Caco-2 (cell line): Measurements from ENCODE around the gene ATP6V0C. TPM values are rescaled to one million over a fixed set of nuclear protein-coding genes. Genes with fewer than 3 reads are reported as not detected.

ENCODE experiments used
- BruUV-seq: library from RNA; stranded (reverse); fragments of 400-500 nt; replicated peaks from 2 replicates; lab custom pipeline; 2021; lab: Mats Ljungman, UMichigan
- CTCF ChIA-PET: fragments of 300-600 bp; sonication (Branson Sonifier 250); formaldehyde crosslinking; loops from one replicate; lab custom pipeline; 2022; ENCODE audit warnings: antibody characterized with exemption; lab: Charles Lee
- POLR2A ChIA-PET: fragments of 300-600 bp; sonication (Branson Sonifier 250); formaldehyde crosslinking; loops from one replicate; lab custom pipeline; 2022; ENCODE audit warnings: antibody characterized with exemption; lab: Charles Lee
- DNase-seq, 2 experiments: peaks; one replicate each; pipeline versions ENCODE4 v3.0.0 to v3.0.0-alpha.2; 2020 to 2022
- H3K27me3 ChIP-seq: replicated peaks from 2 replicates; pipeline ENCODE4 v1.6.0; 2011; ENCODE audit warnings: low read length; ENCODE audit not compliant: control insufficient read depth, insufficient read depth
- H3K36me3 ChIP-seq: 2 replicates; pipeline ENCODE4 v1.5.1; 2011; ENCODE audit warnings: low read length; ENCODE audit not compliant: control insufficient read depth, insufficient read depth
- H3K4me1 ChIP-seq: fragments of 250-450 bp; sonication (Bioruptor Pico); 2 replicates; pipeline ENCODE4 v1.5.1; 2020; ENCODE audit warnings: mild to moderate bottlenecking
- H3K4me3 ChIP-seq: 2 replicates; pipeline ENCODE4 v1.5.1; 2011; ENCODE audit warnings: low read depth, mild to moderate bottlenecking, control low read depth, low read length
- H3K9me3 ChIP-seq: fragments of 250-450 bp; sonication (Bioruptor Pico); 2 replicates; pipeline ENCODE4 v1.5.1; 2020; ENCODE audit warnings: mild to moderate bottlenecking, moderate library complexity
- H3K27ac Mint-ChIP-seq: one replicate; pipeline ENCODE4 v1.8.0; 2022; ENCODE audit warnings: mixed read lengths; ENCODE audit not compliant: unreplicated experiment
- H3K27me3 Mint-ChIP-seq: one replicate; pipeline ENCODE4 v1.8.0; 2022; ENCODE audit warnings: mixed read lengths; ENCODE audit not compliant: insufficient read depth, unreplicated experiment
- H3K36me3 Mint-ChIP-seq: one replicate; pipeline ENCODE4 v1.8.0; 2022; ENCODE audit warnings: mild to moderate bottlenecking, mixed read lengths; ENCODE audit not compliant: insufficient read depth, unreplicated experiment
- H3K4me1 Mint-ChIP-seq: one replicate; pipeline ENCODE4 v1.8.0; 2022; ENCODE audit warnings: low read depth, mixed read lengths; ENCODE audit not compliant: unreplicated experiment
- H3K4me3 Mint-ChIP-seq: one replicate; pipeline ENCODE4 v1.8.0; 2022; ENCODE audit warnings: mild to moderate bottlenecking, moderate library complexity, mixed read lengths; ENCODE audit not compliant: unreplicated experiment
- H3K9me3 Mint-ChIP-seq: one replicate; pipeline ENCODE4 v1.8.0; 2022; ENCODE audit warnings: mixed read lengths; ENCODE audit not compliant: unreplicated experiment
- intact Hi-C: fragments of 100-400 bp; cut with micrococcal nuclease; formaldehyde crosslinking; loops from one replicate; pipeline ENCODE4 v1.10.0; 2022; ENCODE audit not compliant: unreplicated experiment
- total RNA-seq: library from RNA; stranded (reverse); gene quantifications from 2 replicates; pipeline ENCODE4 v1.2.3, GENCODE V29; 2022
- TF ChIP-seq, protein P1 (sequence below), 2 experiments: fragments of 200-600 bp in 1 of 2; IDR thresholded peaks; 1 replicate in 1 of 2; 2 replicates in 1 of 2; pipeline versions ENCODE4 v1.5.1 to v1.8.0; 2011 to 2022; ENCODE audit warnings: antibody characterized with exemption in 1 of 2, control low read depth in 1 of 2, inconsistent platforms in 1 of 2, low read depth in 1 of 2, low read length in 1 of 2, mild to moderate bottlenecking in 1 of 2, moderate library complexity in 1 of 2; ENCODE audit not compliant: insufficient read depth in 1 of 2, severe bottlenecking in 1 of 2, unreplicated experiment in 1 of 2

The ATP6V0C gene
- total RNA-seq, 1 experiment from 2014 or later: 200 TPM

DNA sequence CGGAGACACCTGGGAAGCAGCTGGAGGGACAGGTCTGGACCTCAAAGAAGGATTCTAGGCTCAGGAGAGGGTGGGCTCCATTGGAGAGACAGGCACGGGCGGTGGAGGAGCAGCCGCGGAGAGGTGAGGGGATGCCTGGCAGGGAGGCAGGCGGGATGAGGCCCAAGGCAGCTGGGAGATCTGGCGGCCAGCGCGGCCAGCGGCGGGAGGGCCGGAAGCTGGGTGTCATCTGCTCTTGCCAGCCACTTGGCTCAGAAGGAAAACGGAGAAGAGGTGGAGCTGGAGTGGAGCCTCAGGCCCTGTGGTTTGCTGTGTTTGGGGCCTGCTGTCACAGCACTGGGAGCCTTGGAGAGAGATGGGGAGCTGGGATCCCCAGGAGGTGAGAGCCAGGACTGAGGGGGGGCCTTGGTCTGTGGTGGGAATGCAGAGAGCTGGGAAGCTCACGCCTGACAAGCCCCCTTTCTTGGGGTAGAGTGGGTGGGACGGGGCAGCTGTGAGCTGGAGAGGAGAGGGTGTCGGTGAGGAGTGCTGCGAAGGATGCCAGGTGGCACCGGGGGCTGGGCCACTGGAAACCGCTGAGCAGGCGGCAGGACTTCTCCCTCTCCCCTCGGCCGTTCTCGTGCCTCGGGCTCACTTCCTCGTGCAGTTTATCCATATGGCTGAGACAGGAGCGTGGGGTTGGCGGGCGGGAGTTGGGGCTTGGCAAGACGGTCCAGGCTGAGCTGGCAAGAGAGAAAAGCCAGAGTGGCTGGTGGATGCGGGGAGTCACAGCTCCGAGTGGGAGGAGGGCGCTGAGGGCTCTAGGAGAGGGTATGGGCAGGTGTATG is 30.8 kb upstream of the ATP6V0C start:
- BruUV-seq: no TSS peak
- H3K27me3 ChIP-seq: no peaks in the 10 kb centered on the region
- no peak overlapping the region for H3K4me3 ChIP-seq
- H3K4me3 Mint-ChIP-seq: no peak overlapping the region
- H3K27ac Mint-ChIP-seq: no peak overlapping the region
- no peak for DNase-seq
- H3K9me3 Mint-ChIP-seq: no peaks in the 10 kb centered on the region
- no peaks in the 10 kb centered on the region for H3K27me3 Mint-ChIP-seq
- CTCF ChIA-PET: no interaction called here
- H3K4me1 Mint-ChIP-seq: peaks cover 17% of the 10 kb centered on the region
- POLR2A ChIA-PET: no interaction called here
- intact Hi-C loops: no loop called here
- TF ChIP-seq, protein P1, sequence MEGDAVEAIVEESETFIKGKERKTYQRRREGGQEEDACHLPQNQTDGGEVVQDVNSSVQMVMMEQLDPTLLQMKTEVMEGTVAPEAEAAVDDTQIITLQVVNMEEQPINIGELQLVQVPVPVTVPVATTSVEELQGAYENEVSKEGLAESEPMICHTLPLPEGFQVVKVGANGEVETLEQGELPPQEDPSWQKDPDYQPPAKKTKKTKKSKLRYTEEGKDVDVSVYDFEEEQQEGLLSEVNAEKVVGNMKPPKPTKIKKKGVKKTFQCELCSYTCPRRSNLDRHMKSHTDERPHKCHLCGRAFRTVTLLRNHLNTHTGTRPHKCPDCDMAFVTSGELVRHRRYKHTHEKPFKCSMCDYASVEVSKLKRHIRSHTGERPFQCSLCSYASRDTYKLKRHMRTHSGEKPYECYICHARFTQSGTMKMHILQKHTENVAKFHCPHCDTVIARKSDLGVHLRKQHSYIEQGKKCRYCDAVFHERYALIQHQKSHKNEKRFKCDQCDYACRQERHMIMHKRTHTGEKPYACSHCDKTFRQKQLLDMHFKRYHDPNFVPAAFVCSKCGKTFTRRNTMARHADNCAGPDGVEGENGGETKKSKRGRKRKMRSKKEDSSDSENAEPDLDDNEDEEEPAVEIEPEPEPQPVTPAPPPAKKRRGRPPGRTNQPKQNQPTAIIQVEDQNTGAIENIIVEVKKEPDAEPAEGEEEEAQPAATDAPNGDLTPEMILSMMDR (IDR thresholded peaks at IDR 0.05; ENCODE audit: insufficient read depth in 1 of 2, low read depth in 1 of 2, low read length in 1 of 2, severe bottlenecking in 1 of 2, unreplicated experiment in 1 of 2): no peak
- H3K4me1 ChIP-seq: no peaks in the 10 kb centered on the region
- no peaks in the 10 kb centered on the region for H3K36me3 ChIP-seq
- H3K9me3 ChIP-seq: no peaks in the 10 kb centered on the region
- peaks cover 16% of the 10 kb centered on the region for H3K36me3 Mint-ChIP-seq

DNA sequence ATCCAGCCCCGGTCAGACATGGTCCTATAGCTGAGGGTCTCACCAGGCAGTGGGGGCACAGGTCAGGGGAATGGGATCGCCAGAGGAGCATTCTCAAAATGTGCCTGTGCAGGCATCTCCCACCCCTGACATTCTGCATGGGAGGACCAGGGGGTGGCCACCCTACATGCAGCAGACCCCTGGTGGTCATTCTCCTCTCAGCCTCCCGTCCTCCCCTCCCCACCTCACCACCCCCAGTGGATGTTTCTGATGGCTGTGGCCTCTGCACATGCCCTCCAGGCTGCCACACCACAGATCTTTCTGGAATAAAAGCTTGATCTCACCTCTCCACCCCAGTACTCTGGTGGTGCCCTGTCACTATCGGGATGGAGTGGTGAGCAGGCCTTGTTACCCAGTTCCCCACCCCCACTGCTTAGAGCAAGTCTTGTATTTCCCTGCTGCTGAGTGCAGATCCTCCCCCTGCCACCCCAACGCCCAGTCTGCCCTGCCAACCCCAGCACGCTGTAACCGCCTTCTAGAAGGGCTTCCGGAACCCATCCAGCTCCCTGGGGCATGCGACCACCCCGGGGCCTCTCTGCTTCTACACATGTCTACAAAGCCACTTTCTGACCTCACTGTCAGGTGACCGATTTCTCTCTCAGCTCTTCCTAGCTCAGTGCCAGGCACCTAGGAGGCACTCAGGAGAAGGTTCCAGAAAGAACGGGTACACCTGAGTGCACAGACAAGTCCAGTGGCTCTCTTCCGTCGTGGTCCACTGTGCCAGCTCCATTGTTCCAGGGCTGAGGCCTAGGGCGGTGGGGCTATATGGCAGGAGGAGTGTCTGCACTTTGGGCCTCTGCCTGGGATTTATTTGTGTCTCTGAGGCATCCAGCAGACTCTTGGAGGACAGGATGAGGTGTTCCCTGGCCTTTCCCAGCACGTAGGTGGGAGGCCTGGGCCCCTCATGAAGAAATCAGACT is 29.5 kb upstream of the ATP6V0C start:
- H3K27me3 ChIP-seq: no peaks in the 10 kb centered on the region
- ChIA-PET POLR2A (no interaction called here), CTCF (interaction anchor here (1.6 kb wide), 1 partner anchor 11 kb away, joined by 4 read pairs; no protein-coding TSS in a partner anchor)
- TF ChIP-seq, protein P1 (IDR thresholded peaks at IDR 0.05; ENCODE audit: insufficient read depth in 1 of 2, low read depth in 1 of 2, low read length in 1 of 2, severe bottlenecking in 1 of 2, unreplicated experiment in 1 of 2): no peak
- H3K4me1 ChIP-seq: no peaks in the 10 kb centered on the region
- H3K4me3 ChIP-seq: no peak overlapping the region
- H3K27ac Mint-ChIP-seq: no peak overlapping the region
- no peaks in the 10 kb centered on the region for H3K36me3 ChIP-seq
- no peaks in the 10 kb centered on the region for H3K9me3 Mint-ChIP-seq
- no TSS peak for BruUV-seq
- peaks cover 16% of the 10 kb centered on the region for H3K36me3 Mint-ChIP-seq
- intact Hi-C loops: no loop called here
- H3K4me1 Mint-ChIP-seq: peaks cover 17% of the 10 kb centered on the region
- no peaks in the 10 kb centered on the region for H3K27me3 Mint-ChIP-seq
- no peaks in the 10 kb centered on the region for H3K9me3 ChIP-seq
- no peak for DNase-seq
- H3K4me3 Mint-ChIP-seq: no peak overlapping the region

DNA sequence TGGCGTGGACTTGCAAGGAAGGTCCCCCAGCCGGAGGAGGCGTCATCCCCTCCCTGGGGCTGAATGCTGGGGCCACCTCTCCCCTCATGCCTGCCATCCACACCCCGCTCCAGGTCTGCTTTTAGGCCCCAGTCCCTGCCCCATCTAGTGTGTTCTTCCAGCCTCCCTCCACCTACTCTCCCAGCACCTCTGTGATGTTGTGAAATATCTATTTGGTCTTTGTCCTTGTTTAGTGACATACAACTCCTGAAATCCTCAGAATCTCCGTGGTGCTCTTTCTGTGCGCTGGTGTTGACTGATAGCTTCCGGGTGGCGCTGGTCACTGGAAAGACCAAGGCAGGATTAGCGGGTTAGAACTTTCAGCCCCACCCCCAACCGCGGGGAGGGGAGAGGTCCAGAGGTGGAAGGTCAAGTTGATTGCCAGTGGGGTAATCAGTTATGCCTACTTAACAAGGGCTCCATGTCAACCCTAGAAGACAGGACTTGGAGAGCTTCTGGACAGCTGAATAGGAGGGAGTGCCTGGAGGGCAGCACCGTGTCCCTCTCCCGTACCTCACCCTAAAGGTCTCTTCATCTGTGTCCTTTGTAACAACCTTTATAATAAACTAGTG is 28.7 kb upstream of the ATP6V0C start:
- no peaks in the 10 kb centered on the region for H3K27me3 ChIP-seq
- Mint-ChIP-seq H3K27ac (no peak overlapping the region), H3K4me3 (no peak overlapping the region), H3K9me3 (no peaks in the 10 kb centered on the region), H3K36me3 (peaks cover 9% of the 10 kb centered on the region), H3K4me1 (peaks cover 17% of the 10 kb centered on the region), H3K27me3 (no peaks in the 10 kb centered on the region)
- POLR2A ChIA-PET: no interaction called here
- DNase-seq: no peak
- H3K9me3 ChIP-seq: no peaks in the 10 kb centered on the region
- H3K4me3 ChIP-seq: no peak overlapping the region
- CTCF ChIA-PET: interaction anchor here (1.6 kb wide), 1 partner anchor 11 kb away, joined by 4 read pairs; no protein-coding TSS in a partner anchor
- BruUV-seq: no TSS peak
- intact Hi-C loops: no loop called here
- no peaks in the 10 kb centered on the region for H3K4me1 ChIP-seq
- TF ChIP-seq, protein P1 (IDR thresholded peaks at IDR 0.05; ENCODE audit: insufficient read depth in 1 of 2, low read depth in 1 of 2, low read length in 1 of 2, severe bottlenecking in 1 of 2, unreplicated experiment in 1 of 2): no peak
- H3K36me3 ChIP-seq: no peaks in the 10 kb centered on the region
